SK-N-SH (cell line): Measurements from ENCODE around the gene NSG2. TPM values are rescaled to one million over a fixed set of nuclear protein-coding genes. Genes with fewer than 3 reads are reported as not detected.
"Not testable (repeated sequence)": the region's sequence is repeated elsewhere in the genome, so short reads cannot be mapped to it uniquely, and the experiment has no call there.

Source experiments
- CTCF ChIA-PET: fragments of 300-600, 350-600 bp; formaldehyde crosslinking; extraction: SDS; loops from one replicate; lab custom pipeline; 2021; lab: Yijun Ruan, JAX
- POLR2A ChIA-PET: fragments of 350-600 bp; sonication (Branson Sonifier 250); formaldehyde crosslinking; extraction: SDS; loops from one replicate; lab custom pipeline; 2020; ENCODE audit warnings: antibody characterized with exemption, inconsistent platforms; lab: Yijun Ruan, JAX
- DNase-seq: peaks from one replicate; pipeline ENCODE4 v3.0.0; 2012
- H2AFZ ChIP-seq: fragments of 200-600 bp; sonication (generic); 2 replicates; pipeline ENCODE4 v1.8.1; 2016; ENCODE audit warnings: antibody characterized with exemption, mild to moderate bottlenecking, low read depth
- H3F3A ChIP-seq: fragments of 200-600 bp; sonication (generic); replicated peaks from 2 replicates; pipeline ENCODE3; 2016; ENCODE audit warnings: antibody characterized with exemption, mild to moderate bottlenecking; ENCODE audit not compliant: insufficient read depth
- H3K27ac ChIP-seq, 2 experiments: fragments of 200-500 bp in 1 of 2; fragments of 200-600 bp in 1 of 2; sonication (Bioruptor generic) in 1 of 2; sonication (generic), shearing (Covaris generic) in 1 of 2; 2 replicates each; pipeline versions ENCODE4 v1.5.1 to v1.6.1; 2014 to 2016; ENCODE audit warnings: low read depth in 2 of 2, inconsistent platforms in 1 of 2, low read length in 1 of 2, mild to moderate bottlenecking in 1 of 2, mixed read lengths in 1 of 2
- H3K27me3 ChIP-seq: fragments of 200-600 bp; sonication (generic), shearing (Covaris generic); 2 replicates; pipeline ENCODE4 v1.6.1; 2016; ENCODE audit warnings: mixed run types; ENCODE audit not compliant: insufficient read depth
- H3K36me3 ChIP-seq, 2 experiments: fragments of 200-500 bp in 1 of 2; fragments of 200-600 bp in 1 of 2; sonication (Bioruptor generic) in 1 of 2; sonication (generic) in 1 of 2; replicated peaks in 1 of 2; 2 replicates each; pipeline versions ENCODE3 to v1.5.1; 2014 to 2016; ENCODE audit warnings: low read length in 1 of 2, mild to moderate bottlenecking in 1 of 2; ENCODE audit not compliant: insufficient read depth in 2 of 2, control insufficient read depth in 1 of 2
- H3K4me1 ChIP-seq, 2 experiments: fragments of 200-500 bp in 1 of 2; fragments of 200-600 bp in 1 of 2; sonication (Bioruptor generic) in 1 of 2; sonication (generic), shearing (Covaris generic) in 1 of 2; 2 replicates each; pipeline versions ENCODE4 v1.5.1 to v1.6.1; 2014 to 2016; ENCODE audit warnings: low read depth in 1 of 2, low read length in 1 of 2, mixed run types in 1 of 2; ENCODE audit not compliant: insufficient read depth in 2 of 2, control insufficient read depth in 1 of 2
- H3K4me2 ChIP-seq: fragments of 200-600 bp; sonication (generic), shearing (Covaris generic); 2 replicates; pipeline ENCODE4 v1.6.1; 2017; ENCODE audit warnings: mixed run types
- H3K4me3 ChIP-seq, 2 experiments: fragments of 200-500 bp in 1 of 2; fragments of 200-600 bp in 1 of 2; sonication (Bioruptor generic) in 1 of 2; sonication (generic), shearing (Covaris generic) in 1 of 2; 2 replicates each; pipeline versions ENCODE4 v1.5.1 to v1.8.1; 2014 to 2016; ENCODE audit warnings: low read depth in 2 of 2, inconsistent platforms in 1 of 2, low read length in 1 of 2, mild to moderate bottlenecking in 1 of 2, mixed read lengths in 1 of 2, moderate library complexity in 1 of 2
- H3K79me2 ChIP-seq: fragments of 200-600 bp; sonication (generic); 2 replicates; pipeline ENCODE4 v1.8.1; 2017; ENCODE audit warnings: mild to moderate bottlenecking; ENCODE audit not compliant: insufficient read depth
- H3K9ac ChIP-seq: fragments of 200-600 bp; sonication (generic); 2 replicates; pipeline ENCODE4 v1.6.1; 2017; ENCODE audit warnings: mixed run types
- H3K9me2 ChIP-seq: fragments of 200-600 bp; sonication (generic); 2 replicates; pipeline ENCODE4 v1.6.1; 2017; ENCODE audit warnings: mixed run types
- H3K9me3 ChIP-seq: fragments of 200-600 bp; sonication (generic); 2 replicates; pipeline ENCODE4 v1.6.1; 2017; ENCODE audit warnings: mixed run types, mild to moderate bottlenecking, moderate library complexity
- H4K20me1 ChIP-seq: fragments of 200-600 bp; sonication (generic); 2 replicates; pipeline ENCODE4 v1.6.1; 2017; ENCODE audit warnings: mild to moderate bottlenecking, mixed run types; ENCODE audit not compliant: insufficient read depth
- CHD2 ChIP-seq: fragments of 150-350 bp; IDR thresholded peaks from 2 replicates; pipeline ENCODE4 v1.6.1; 2018; ENCODE audit warnings: low read length; ENCODE audit not compliant: partially characterized antibody
- EP300 ChIP-seq, 2 experiments: IDR thresholded peaks; 2 replicates each; pipeline versions ENCODE4 v1.4.0 to v1.6.1; 2012; ENCODE audit warnings: borderline replicate concordance in 1 of 2, low read depth in 1 of 2, low read length in 1 of 2
- MAX ChIP-seq: IDR thresholded peaks from 2 replicates; pipeline ENCODE4 v1.4.0; 2012; ENCODE audit warnings: low read depth
- NFIC ChIP-seq: IDR thresholded peaks from 2 replicates; pipeline ENCODE4 v1.4.0; 2012; ENCODE audit warnings: borderline replicate concordance
- PBX3 ChIP-seq: IDR thresholded peaks from 2 replicates; pipeline ENCODE4; 2012
- RAD21 ChIP-seq: IDR thresholded peaks from 2 replicates; pipeline ENCODE4 v1.6.1; 2012; ENCODE audit warnings: mild to moderate bottlenecking, low read length
- SIN3A ChIP-seq: IDR thresholded peaks from 2 replicates; pipeline ENCODE4 v1.6.1; 2012; ENCODE audit warnings: low read depth, mild to moderate bottlenecking, low read length, moderate library complexity, borderline replicate concordance
- SMC3 ChIP-seq: IDR thresholded peaks from 2 replicates; pipeline ENCODE4 v1.6.1; 2012; ENCODE audit warnings: low read depth, low read length, improper control_type of control experiment
- YY1 ChIP-seq: IDR thresholded peaks from 2 replicates; pipeline ENCODE4 v1.4.0; 2012; ENCODE audit warnings: low read depth, mild to moderate bottlenecking
- WGBS: methylation state at CpG from one replicate; pipeline ENCODE4 v1.1.6; 2017; ENCODE audit warnings: low lambda C conversion rate; 5-methylcytosine and 5-hydroxymethylcytosine counted together
- polyA plus RNA-seq, 3 experiments: library from polyadenylated mRNA; depleted of rRNA; stranded (reverse); fragments of >200 nt; gene quantifications; 2 replicates each; pipeline ENCODE4 v1.2.3, GENCODE V29; 2012
- TF ChIP-seq, protein P1 (sequence below): fragments of 200-600 bp; sonication (generic); IDR thresholded peaks from 2 replicates; pipeline ENCODE4 v1.6.1; 2017; ENCODE audit warnings: antibody characterized with exemption, mild to moderate bottlenecking, moderate library complexity
- TF ChIP-seq, protein P2 (sequence below): IDR thresholded peaks from 2 replicates; pipeline ENCODE4 v1.4.0; 2012; ENCODE audit warnings: low read depth, borderline replicate concordance
- TF ChIP-seq, protein P3 (sequence below): fragments of 150-350 bp; IDR thresholded peaks from 2 replicates; pipeline ENCODE4 v1.6.1; 2016; ENCODE audit warnings: mild to moderate bottlenecking, low read depth, low read length

The NSG2 gene
- polyA plus RNA-seq, 1 of the 3 experiments (the other 2 are of a cell fraction), result 4.3 TPM

GRCh38 chr5:174020069-174020927 lies 25.2 kb upstream of the NSG2 start:
- H3K27ac ChIP-seq, H3K9me3 ChIP-seq, H4K20me1 ChIP-seq, H3F3A ChIP-seq, H3K9ac ChIP-seq, H3K4me2 ChIP-seq, H2AFZ ChIP-seq, H3K9me2 ChIP-seq, H3K27me3 ChIP-seq, H3K36me3 ChIP-seq, POLR2A ChIA-PET, H3K79me2 ChIP-seq, H3K4me1 ChIP-seq: not testable (repeated sequence)
- DNase-seq, result peak; percentile 59
- CTCF ChIA-PET, result interaction anchor here (1.1 to 1.6 kb wide), 6 partner anchors 15 to 707 kb away, joined by 3 to 9 read pairs (median 3); no protein-coding TSS in a partner anchor
- 91% methylated on average over 12 of the region's 19 CpGs for WGBS
- H3K4me3 ChIP-seq, result peak overlapping the region in 1 of 2 experiments; percentile 33; a peak in 1 of 4 replicates
- TF ChIP-seq SMC3 (peak; percentile 41), CHD2 (peak; percentile 29), RAD21 (peak; percentile 71)
- TF ChIP-seq, protein P1, sequence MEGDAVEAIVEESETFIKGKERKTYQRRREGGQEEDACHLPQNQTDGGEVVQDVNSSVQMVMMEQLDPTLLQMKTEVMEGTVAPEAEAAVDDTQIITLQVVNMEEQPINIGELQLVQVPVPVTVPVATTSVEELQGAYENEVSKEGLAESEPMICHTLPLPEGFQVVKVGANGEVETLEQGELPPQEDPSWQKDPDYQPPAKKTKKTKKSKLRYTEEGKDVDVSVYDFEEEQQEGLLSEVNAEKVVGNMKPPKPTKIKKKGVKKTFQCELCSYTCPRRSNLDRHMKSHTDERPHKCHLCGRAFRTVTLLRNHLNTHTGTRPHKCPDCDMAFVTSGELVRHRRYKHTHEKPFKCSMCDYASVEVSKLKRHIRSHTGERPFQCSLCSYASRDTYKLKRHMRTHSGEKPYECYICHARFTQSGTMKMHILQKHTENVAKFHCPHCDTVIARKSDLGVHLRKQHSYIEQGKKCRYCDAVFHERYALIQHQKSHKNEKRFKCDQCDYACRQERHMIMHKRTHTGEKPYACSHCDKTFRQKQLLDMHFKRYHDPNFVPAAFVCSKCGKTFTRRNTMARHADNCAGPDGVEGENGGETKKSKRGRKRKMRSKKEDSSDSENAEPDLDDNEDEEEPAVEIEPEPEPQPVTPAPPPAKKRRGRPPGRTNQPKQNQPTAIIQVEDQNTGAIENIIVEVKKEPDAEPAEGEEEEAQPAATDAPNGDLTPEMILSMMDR, result peak; percentile 53

DNA sequence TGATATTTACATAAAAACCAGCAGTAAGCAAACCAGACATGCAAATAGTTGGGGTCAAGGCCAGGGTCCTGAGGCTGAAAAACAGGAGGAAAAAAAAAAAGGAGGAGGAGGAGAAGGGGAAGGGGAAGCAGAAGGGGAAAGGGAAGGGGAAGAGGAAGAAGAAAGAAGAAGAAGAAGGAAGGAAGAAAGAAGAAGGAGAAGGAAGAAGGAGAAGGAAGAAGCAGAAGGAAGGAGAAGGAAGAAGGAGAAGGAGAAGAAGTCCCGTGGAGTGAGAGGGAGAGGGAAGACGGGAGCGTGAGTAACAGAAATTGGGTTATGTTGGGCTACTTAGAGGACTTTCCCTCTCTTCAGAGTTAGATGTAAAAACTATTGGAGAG lies 24.6 kb upstream of the NSG2 start:
- Histone ChIP-seq H2AFZ (no peak overlapping the region), H3K4me1 (no peaks in the 10 kb centered on the region), H4K20me1 (no peaks in the 10 kb centered on the region), H3K9me3 (no peaks in the 10 kb centered on the region), H3K4me3 (no peak overlapping the region), H3K79me2 (no peaks in the 10 kb centered on the region), H3K9ac (no peak overlapping the region), H3K27me3 (no peaks in the 10 kb centered on the region), H3K9me2 (no peaks in the 10 kb centered on the region), H3K36me3 (no peaks in the 10 kb centered on the region), H3F3A (no peaks in the 10 kb centered on the region), H3K4me2 (no peak overlapping the region), H3K27ac (no peak overlapping the region)
- TF ChIP-seq PBX3, result no peak
- TF ChIP-seq, protein P2, sequence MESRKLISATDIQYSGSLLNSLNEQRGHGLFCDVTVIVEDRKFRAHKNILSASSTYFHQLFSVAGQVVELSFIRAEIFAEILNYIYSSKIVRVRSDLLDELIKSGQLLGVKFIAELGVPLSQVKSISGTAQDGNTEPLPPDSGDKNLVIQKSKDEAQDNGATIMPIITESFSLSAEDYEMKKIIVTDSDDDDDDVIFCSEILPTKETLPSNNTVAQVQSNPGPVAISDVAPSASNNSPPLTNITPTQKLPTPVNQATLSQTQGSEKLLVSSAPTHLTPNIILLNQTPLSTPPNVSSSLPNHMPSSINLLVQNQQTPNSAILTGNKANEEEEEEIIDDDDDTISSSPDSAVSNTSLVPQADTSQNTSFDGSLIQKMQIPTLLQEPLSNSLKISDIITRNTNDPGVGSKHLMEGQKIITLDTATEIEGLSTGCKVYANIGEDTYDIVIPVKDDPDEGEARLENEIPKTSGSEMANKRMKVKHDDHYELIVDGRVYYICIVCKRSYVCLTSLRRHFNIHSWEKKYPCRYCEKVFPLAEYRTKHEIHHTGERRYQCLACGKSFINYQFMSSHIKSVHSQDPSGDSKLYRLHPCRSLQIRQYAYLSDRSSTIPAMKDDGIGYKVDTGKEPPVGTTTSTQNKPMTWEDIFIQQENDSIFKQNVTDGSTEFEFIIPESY, result no peak
- TF ChIP-seq MAX, result no peak
- TF ChIP-seq YY1, result no peak
- no peak for TF ChIP-seq SIN3A
- TF ChIP-seq NFIC, result no peak
- no peak for TF ChIP-seq EP300 (IDR thresholded peaks at IDR 0.05; ENCODE audit: borderline replicate concordance in 1 of 2, low read depth in 1 of 2, low read length in 1 of 2)
- TF ChIP-seq, protein P3, sequence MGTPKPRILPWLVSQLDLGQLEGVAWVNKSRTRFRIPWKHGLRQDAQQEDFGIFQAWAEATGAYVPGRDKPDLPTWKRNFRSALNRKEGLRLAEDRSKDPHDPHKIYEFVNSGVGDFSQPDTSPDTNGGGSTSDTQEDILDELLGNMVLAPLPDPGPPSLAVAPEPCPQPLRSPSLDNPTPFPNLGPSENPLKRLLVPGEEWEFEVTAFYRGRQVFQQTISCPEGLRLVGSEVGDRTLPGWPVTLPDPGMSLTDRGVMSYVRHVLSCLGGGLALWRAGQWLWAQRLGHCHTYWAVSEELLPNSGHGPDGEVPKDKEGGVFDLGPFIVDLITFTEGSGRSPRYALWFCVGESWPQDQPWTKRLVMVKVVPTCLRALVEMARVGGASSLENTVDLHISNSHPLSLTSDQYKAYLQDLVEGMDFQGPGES, result no peak
- DNase-seq, result no peak
- WGBS, result 44% methylated on average over 3 of the region's 3 CpGs
- POLR2A ChIA-PET, result no interaction called here
- CTCF ChIA-PET, result interaction anchor here (1.1 to 1.6 kb wide), 7 partner anchors 16 to 706 kb away, joined by 3 to 9 read pairs (median 3); no protein-coding TSS in a partner anchor
